ENCODE measurements around the gene TELO2.

GRCh38 chr16:1525871-1526607, 32.9 kb downstream of the TELO2 start:
- TF ChIP-seq SNAI2 (CRISPR knock-in tag; IDR thresholded peaks at IDR 0.05), result no peak
- TF ChIP-seq TSHZ2 (CRISPR knock-in tag; IDR thresholded peaks at IDR 0.05), result no peak
- TF ChIP-seq PATZ1 (CRISPR knock-in tag; IDR thresholded peaks at IDR 0.05; ENCODE audit: borderline replicate concordance), result no peak
- no peak for TF ChIP-seq CSDC2 (CRISPR knock-in tag; IDR thresholded peaks at IDR 0.05)
